Prostate gland (tissue), 2 donors: ENCODE data around the gene EPB42.

Source experiments
- CTCF ChIP-seq, 4 experiments: fragments of 200-600 bp in 2 of 4; fragments of 450-650 bp in 2 of 4; sonication (generic) in 2 of 4; IDR thresholded peaks; 1 replicate in 3 of 4; 2 replicates in 1 of 4; pipeline ENCODE4 v1.5.1; 2016 to 2019; ENCODE audit warnings: antibody characterized with exemption in 4 of 4, mild to moderate bottlenecking in 2 of 4, moderate library complexity in 2 of 4
- POLR2A ChIP-seq: fragments of 450-650 bp; IDR thresholded peaks from one replicate; pipeline ENCODE4 v1.6.1; 2016; ENCODE audit warnings: antibody characterized with exemption, mild to moderate bottlenecking
- POLR2AphosphoS5 ChIP-seq: sonication (generic); formaldehyde crosslinking; IDR thresholded peaks from one replicate; pipeline ENCODE4 v1.6.1; 2017; ENCODE audit warnings: antibody characterized with exemption

GRCh38 chr15:43165801-43166325, 55.0 kb downstream of the EPB42 start:
- no peak for TF ChIP-seq POLR2A
- TF ChIP-seq CTCF (IDR thresholded peaks at IDR 0.05) = no peak
- TF ChIP-seq POLR2AphosphoS5 = no peak
